ENCODE data around the gene CGREF1.

DNA sequence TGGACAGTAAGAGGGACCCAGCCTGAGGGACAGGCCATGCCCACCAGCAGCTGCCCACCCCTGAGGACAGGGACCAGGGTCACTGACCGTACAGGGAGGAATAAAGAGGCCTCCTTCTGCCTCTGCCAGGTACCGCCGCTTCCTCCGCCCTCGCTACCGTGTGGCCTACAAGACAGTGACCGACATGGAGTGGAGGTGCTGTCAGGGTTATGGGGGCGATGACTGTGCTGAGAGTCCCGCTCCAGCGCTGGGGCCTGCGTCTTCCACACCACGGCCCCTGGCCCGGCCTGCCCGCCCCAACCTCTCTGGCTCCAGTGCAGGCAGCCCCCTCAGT, 38.4 kb downstream of the CGREF1 start:
- TF ChIP-seq, protein P1, sequence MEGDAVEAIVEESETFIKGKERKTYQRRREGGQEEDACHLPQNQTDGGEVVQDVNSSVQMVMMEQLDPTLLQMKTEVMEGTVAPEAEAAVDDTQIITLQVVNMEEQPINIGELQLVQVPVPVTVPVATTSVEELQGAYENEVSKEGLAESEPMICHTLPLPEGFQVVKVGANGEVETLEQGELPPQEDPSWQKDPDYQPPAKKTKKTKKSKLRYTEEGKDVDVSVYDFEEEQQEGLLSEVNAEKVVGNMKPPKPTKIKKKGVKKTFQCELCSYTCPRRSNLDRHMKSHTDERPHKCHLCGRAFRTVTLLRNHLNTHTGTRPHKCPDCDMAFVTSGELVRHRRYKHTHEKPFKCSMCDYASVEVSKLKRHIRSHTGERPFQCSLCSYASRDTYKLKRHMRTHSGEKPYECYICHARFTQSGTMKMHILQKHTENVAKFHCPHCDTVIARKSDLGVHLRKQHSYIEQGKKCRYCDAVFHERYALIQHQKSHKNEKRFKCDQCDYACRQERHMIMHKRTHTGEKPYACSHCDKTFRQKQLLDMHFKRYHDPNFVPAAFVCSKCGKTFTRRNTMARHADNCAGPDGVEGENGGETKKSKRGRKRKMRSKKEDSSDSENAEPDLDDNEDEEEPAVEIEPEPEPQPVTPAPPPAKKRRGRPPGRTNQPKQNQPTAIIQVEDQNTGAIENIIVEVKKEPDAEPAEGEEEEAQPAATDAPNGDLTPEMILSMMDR (IDR thresholded peaks at IDR 0.05), result no peak
- TF ChIP-seq EZH2 (IDR thresholded peaks at IDR 0.05; ENCODE audit: borderline replicate concordance, insufficient read depth, low read depth, low read length, poor library complexity, severe bottlenecking), result no peak
